22Rv1 (cell line): Measurements from ENCODE around the gene MTARC1.
A peak's percentile ranks its signal among the peaks of the same experiment; 100 is the strongest.

Experiments used
- H3K27ac ChIP-seq: fragments of 450-650 bp; 2 replicates; pipeline ENCODE4 v1.5.1; 2017
- ZFX ChIP-seq: fragments of 450-650 bp; IDR thresholded peaks from 2 replicates; pipeline ENCODE4 v1.6.1; 2017; ENCODE audit warnings: antibody characterized with exemption, borderline replicate concordance
- TF ChIP-seq, protein P1 (sequence below): fragments of 450-650 bp; IDR thresholded peaks from 2 replicates; pipeline ENCODE4 v1.5.1; 2017; ENCODE audit warnings: mild to moderate bottlenecking

Gene MTARC1

GRCh38 chr1:220813013-220813412, 26.3 kb downstream of the MTARC1 start:
- no peak overlapping the region for H3K27ac ChIP-seq
- no peak for TF ChIP-seq ZFX
- TF ChIP-seq, protein P1, sequence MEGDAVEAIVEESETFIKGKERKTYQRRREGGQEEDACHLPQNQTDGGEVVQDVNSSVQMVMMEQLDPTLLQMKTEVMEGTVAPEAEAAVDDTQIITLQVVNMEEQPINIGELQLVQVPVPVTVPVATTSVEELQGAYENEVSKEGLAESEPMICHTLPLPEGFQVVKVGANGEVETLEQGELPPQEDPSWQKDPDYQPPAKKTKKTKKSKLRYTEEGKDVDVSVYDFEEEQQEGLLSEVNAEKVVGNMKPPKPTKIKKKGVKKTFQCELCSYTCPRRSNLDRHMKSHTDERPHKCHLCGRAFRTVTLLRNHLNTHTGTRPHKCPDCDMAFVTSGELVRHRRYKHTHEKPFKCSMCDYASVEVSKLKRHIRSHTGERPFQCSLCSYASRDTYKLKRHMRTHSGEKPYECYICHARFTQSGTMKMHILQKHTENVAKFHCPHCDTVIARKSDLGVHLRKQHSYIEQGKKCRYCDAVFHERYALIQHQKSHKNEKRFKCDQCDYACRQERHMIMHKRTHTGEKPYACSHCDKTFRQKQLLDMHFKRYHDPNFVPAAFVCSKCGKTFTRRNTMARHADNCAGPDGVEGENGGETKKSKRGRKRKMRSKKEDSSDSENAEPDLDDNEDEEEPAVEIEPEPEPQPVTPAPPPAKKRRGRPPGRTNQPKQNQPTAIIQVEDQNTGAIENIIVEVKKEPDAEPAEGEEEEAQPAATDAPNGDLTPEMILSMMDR = peak; percentile 35

DNA sequence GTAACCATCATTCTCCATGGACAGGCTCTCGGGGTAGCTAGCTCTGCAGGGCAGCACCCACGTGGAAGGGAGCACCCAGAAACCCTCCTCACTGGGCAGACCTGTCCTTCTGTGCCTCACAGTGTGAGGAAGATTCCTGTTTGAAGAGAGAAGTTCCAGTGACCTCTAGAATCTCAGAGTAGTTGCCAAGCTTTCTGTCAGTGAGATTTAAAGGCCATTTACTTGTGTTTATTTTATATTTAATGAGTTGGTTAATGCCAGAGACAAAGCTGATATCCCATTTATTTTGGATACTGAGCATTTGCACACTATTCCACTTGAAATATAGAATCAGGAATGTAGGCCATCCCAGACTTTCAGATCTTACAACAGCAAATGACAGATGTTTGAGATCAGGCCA, 28.7 kb downstream of the MTARC1 start:
- no peak overlapping the region for H3K27ac ChIP-seq
- TF ChIP-seq, protein P1 = no peak
- no peak for TF ChIP-seq ZFX

- TF ChIP-seq, protein P1 = no peak
- TF ChIP-seq ZFX = no peak
- no peak overlapping the region for H3K27ac ChIP-seq
Observed at GRCh38 chr1:220817907-220818306, 31.2 kb downstream of the MTARC1 start.

GRCh38 chr1:220818421-220819173, 31.9 kb downstream of the MTARC1 start:
- TF ChIP-seq, protein P1 = no peak
- TF ChIP-seq ZFX = no peak
- no peak overlapping the region for H3K27ac ChIP-seq

- no peak overlapping the region for H3K27ac ChIP-seq
- no peak for TF ChIP-seq ZFX
- TF ChIP-seq, protein P1 = no peak
Observed at GRCh38 chr1:220819467-220820026, 32.8 kb downstream of the MTARC1 start.

- TF ChIP-seq, protein P1 = no peak
- TF ChIP-seq ZFX = no peak
- H3K27ac ChIP-seq = no peak overlapping the region
Observed at GRCh38 chr1:220824031-220824989, 37.6 kb downstream of the MTARC1 start.
